Colonic mucosa (tissue), 4 donors: ENCODE measurements around the gene PKM. TPM values are rescaled to one million over a fixed set of nuclear protein-coding genes. Genes with fewer than 3 reads are reported as not detected.

ENCODE experiments used
- DNase-seq: peaks from one replicate; pipeline ENCODE4 v3.0.0-alpha.2; 2020
- H3K27ac ChIP-seq: fragments of 200-600 bp; one replicate; pipeline ENCODE4 v1.8.0; 2021
- H3K27me3 ChIP-seq: fragments of 200-600 bp; one replicate; pipeline ENCODE4 v1.8.0; 2021
- H3K36me3 ChIP-seq: fragments of 200-600 bp; one replicate; pipeline ENCODE4 v1.8.0; 2021
- H3K4me1 ChIP-seq: fragments of 200-600 bp; one replicate; pipeline ENCODE4 v1.8.0; 2021; ENCODE audit warnings: mild to moderate bottlenecking
- H3K4me3 ChIP-seq: fragments of 200-600 bp; one replicate; pipeline ENCODE4 v1.8.0; 2021
- H3K9ac ChIP-seq, 2 donors: one replicate each; pipeline ENCODE4 v1.7.0; 2013; ENCODE audit warnings: control low read depth in 2 of 2, low read depth in 2 of 2, low read length in 2 of 2
- H3K9me3 ChIP-seq: fragments of 200-600 bp; one replicate; pipeline ENCODE4 v1.8.0; 2021
- CTCF ChIP-seq: fragments of 200-600 bp; IDR thresholded peaks from one replicate; pipeline ENCODE4 v1.8.0; 2022; ENCODE audit warnings: antibody characterized with exemption, mild to moderate bottlenecking
- intact Hi-C: fragments of 100-400 bp; cut with DNase I; formaldehyde crosslinking; loops from one replicate; pipeline ENCODE4 v1.14.1; 2022
- total RNA-seq, 2 donors: library from RNA; stranded (reverse); fragmentation: NEBNext Ultra II Directional in 1 of 2; extraction: Animal tissue kit (Norgen Biotek cat#: 25700) in 1 of 2; gene quantifications; one replicate each; pipeline ENCODE4 v1.2.1, GENCODE V29; 2021
- donor health status: healthy.
- donor health status: DM: no; HTN: no; CAD: no.
- donor health status: DM: no; HTN: no; CAD: no.

The PKM gene
- total RNA-seq, 2 donors from 2014 or later = 769 to 946 TPM

GRCh38 chr15:72205273-72205672 lies 25.7 kb downstream of the PKM start:
- DNase-seq = no peak
- Histone ChIP-seq H3K9ac (no peak overlapping the region), H3K27ac (no peak overlapping the region), H3K4me1 (no peaks in the 10 kb centered on the region), H3K4me3 (no peak overlapping the region), H3K36me3 (peaks cover 89% of the 10 kb centered on the region), H3K9me3 (no peaks in the 10 kb centered on the region), H3K27me3 (no peaks in the 10 kb centered on the region)
- no peak for TF ChIP-seq CTCF
- intact Hi-C loops = no loop called here

- intact Hi-C loops = no loop called here
- H3K4me3 ChIP-seq = no peak overlapping the region
- H3K9ac ChIP-seq = no peak overlapping the region
- H3K27me3 ChIP-seq = no peaks in the 10 kb centered on the region
- TF ChIP-seq CTCF = no peak
- peaks cover 87% of the 10 kb centered on the region for H3K36me3 ChIP-seq
- DNase-seq = no peak
- H3K4me1 ChIP-seq = no peaks in the 10 kb centered on the region
- no peak overlapping the region for H3K27ac ChIP-seq
- H3K9me3 ChIP-seq = no peaks in the 10 kb centered on the region
These were observed 27.5 kb downstream of the PKM start for GRCh38 chr15:72203507-72203837.

GRCh38 chr15:72202801-72203506 lies 28.0 kb downstream of the PKM start:
- TF ChIP-seq CTCF = no peak
- Histone ChIP-seq H3K4me3 (no peak overlapping the region), H3K36me3 (peaks cover 82% of the 10 kb centered on the region), H3K9me3 (no peaks in the 10 kb centered on the region), H3K27me3 (no peaks in the 10 kb centered on the region), H3K27ac (no peak overlapping the region), H3K4me1 (no peaks in the 10 kb centered on the region), H3K9ac (no peak overlapping the region)
- intact Hi-C loops = no loop called here
- no peak for DNase-seq

GRCh38 chr15:72202302-72202701 lies 28.7 kb downstream of the PKM start:
- Histone ChIP-seq H3K9me3 (no peaks in the 10 kb centered on the region), H3K4me3 (no peak overlapping the region), H3K27ac (no peak overlapping the region), H3K36me3 (peaks cover 76% of the 10 kb centered on the region), H3K27me3 (peaks cover under 1% of the 10 kb centered on the region), H3K9ac (no peak overlapping the region), H3K4me1 (no peaks in the 10 kb centered on the region)
- DNase-seq = no peak
- no peak for TF ChIP-seq CTCF
- intact Hi-C loops = no loop called here

GRCh38 chr15:72201391-72201921 lies 29.5 kb downstream of the PKM start:
- no peak for TF ChIP-seq CTCF
- intact Hi-C loops = no loop called here
- no peaks in the 10 kb centered on the region for H3K9me3 ChIP-seq
- no peak for DNase-seq
- peaks cover 67% of the 10 kb centered on the region for H3K36me3 ChIP-seq
- no peak overlapping the region for H3K4me3 ChIP-seq
- H3K9ac ChIP-seq = no peak overlapping the region
- peaks cover 4% of the 10 kb centered on the region for H3K27me3 ChIP-seq
- no peaks in the 10 kb centered on the region for H3K4me1 ChIP-seq
- H3K27ac ChIP-seq = no peak overlapping the region
